WTC11 (cell line): ENCODE results near the gene GYS2. TPM values are rescaled to one million over a fixed set of nuclear protein-coding genes. Genes with fewer than 3 reads are reported as not detected.

Experiments
- ATAC-seq: fragments of 200-7000 bp; cut with Tn5 transposase; 2 replicates; pipeline ENCODE4 v1.10.0; 2021; ENCODE audit warnings: mild to moderate bottlenecking, moderate library complexity
- CTCF ChIA-PET: fragments of 300-600 bp; sonication (Branson Sonifier 250); formaldehyde crosslinking; loops from one replicate; lab custom pipeline; 2021; ENCODE audit warnings: antibody characterized with exemption; lab: Charles Lee
- POLR2A ChIA-PET: fragments of 350-600 bp; sonication (Branson Sonifier 250); formaldehyde crosslinking; loops from one replicate; lab custom pipeline; 2021; ENCODE audit warnings: antibody characterized with exemption; lab: Charles Lee
- DNase-seq: peaks from one replicate; pipeline ENCODE4 v3.0.0; 2021; ENCODE audit warnings: low spot score
- H3K27ac Mint-ChIP-seq: 2 replicates; pipeline ENCODE4 v1.8.0; 2021; ENCODE audit warnings: mixed read lengths
- H3K27me3 Mint-ChIP-seq: 2 replicates; pipeline ENCODE4 v1.8.0; 2021; ENCODE audit warnings: low read depth, mild to moderate bottlenecking, moderate library complexity, mixed read lengths
- H3K36me3 Mint-ChIP-seq: 2 replicates; pipeline ENCODE4 v1.8.0; 2021; ENCODE audit warnings: mixed read lengths
- H3K4me1 Mint-ChIP-seq: 2 replicates; pipeline ENCODE4 v1.8.0; 2022; ENCODE audit warnings: mixed read lengths
- H3K4me3 Mint-ChIP-seq: 2 replicates; pipeline ENCODE4 v1.8.0; 2021; ENCODE audit warnings: mild to moderate bottlenecking, moderate library complexity, mixed read lengths
- H3K9me3 Mint-ChIP-seq: 2 replicates; pipeline ENCODE4 v1.8.0; 2021; ENCODE audit warnings: mixed read lengths
- AFF4 ChIP-seq: sonication (generic); formaldehyde crosslinking; IDR thresholded peaks from 2 replicates; pipeline ENCODE4 v1.8.1; 2023; ENCODE audit warnings: mild to moderate bottlenecking, missing genetic modification reagents, borderline replicate concordance
- ATF2 ChIP-seq: sonication (generic); formaldehyde crosslinking; IDR thresholded peaks from 2 replicates; pipeline ENCODE4 v1.8.1; 2022; ENCODE audit warnings: low read depth, missing genetic modification reagents, borderline replicate concordance
- ATF3 ChIP-seq: sonication (generic); formaldehyde crosslinking; conservative IDR thresholded peaks from 2 replicates; pipeline ENCODE4 v1.8.1; 2022; ENCODE audit warnings: mild to moderate bottlenecking, missing genetic modification reagents
- CREM ChIP-seq: sonication (generic); formaldehyde crosslinking; IDR thresholded peaks from 2 replicates; pipeline ENCODE4 v1.8.1; 2022; ENCODE audit warnings: mild to moderate bottlenecking, missing genetic modification reagents, moderate library complexity
- ELF4 ChIP-seq: sonication (generic); formaldehyde crosslinking; IDR thresholded peaks from 2 replicates; pipeline ENCODE4 v1.8.1; 2022; ENCODE audit warnings: low read depth, mild to moderate bottlenecking, moderate library complexity, missing genetic modification reagents
- FOXP1 ChIP-seq: sonication (generic); formaldehyde crosslinking; IDR thresholded peaks from 2 replicates; pipeline ENCODE4 v1.8.0; 2022; ENCODE audit warnings: missing genetic modification reagents, mild to moderate bottlenecking, moderate library complexity, borderline replicate concordance
- NR1H2 ChIP-seq: sonication (generic); formaldehyde crosslinking; IDR thresholded peaks from 2 replicates; pipeline ENCODE4 v1.9.0; 2021; ENCODE audit warnings: mild to moderate bottlenecking, moderate library complexity, missing genetic modification reagents
- NR2C2 ChIP-seq: sonication (generic); formaldehyde crosslinking; IDR thresholded peaks from 2 replicates; pipeline ENCODE4 v1.8.0; 2022; ENCODE audit warnings: mild to moderate bottlenecking, missing genetic modification reagents
- OVOL2 ChIP-seq: fragments of 250-450 bp; sonication (Bioruptor Pico); IDR thresholded peaks from 2 replicates; pipeline ENCODE4 v1.9.0; 2021; ENCODE audit warnings: mild to moderate bottlenecking, borderline replicate concordance
- PRDM15 ChIP-seq: sonication (generic); formaldehyde crosslinking; IDR thresholded peaks from 2 replicates; pipeline ENCODE4 v1.8.0; 2022; ENCODE audit warnings: missing genetic modification reagents
- PRRX2 ChIP-seq: fragments of 250-450 bp; sonication (Bioruptor Pico); IDR thresholded peaks from 2 replicates; pipeline ENCODE4 v1.8.0; 2021; ENCODE audit warnings: mild to moderate bottlenecking
- RELA ChIP-seq: sonication (generic); formaldehyde crosslinking; IDR thresholded peaks from 2 replicates; pipeline ENCODE4 v1.8.1; 2022; ENCODE audit warnings: missing genetic modification reagents, mild to moderate bottlenecking, borderline replicate concordance
- SMAD4 ChIP-seq: sonication (generic); formaldehyde crosslinking; IDR thresholded peaks from 2 replicates; pipeline ENCODE4 v1.8.0; 2022; ENCODE audit warnings: mild to moderate bottlenecking, missing genetic modification reagents
- SOX15 ChIP-seq: fragments of 250-450 bp; sonication (Bioruptor Pico); IDR thresholded peaks from 2 replicates; pipeline ENCODE4 v1.9.0; 2021; ENCODE audit warnings: mild to moderate bottlenecking
- TCF7 ChIP-seq: sonication (generic); formaldehyde crosslinking; IDR thresholded peaks from 2 replicates; pipeline ENCODE4 v1.8.0; 2022; ENCODE audit warnings: mild to moderate bottlenecking, low read depth, missing genetic modification reagents, moderate library complexity
- TEAD4 ChIP-seq: sonication (generic); formaldehyde crosslinking; IDR thresholded peaks from 2 replicates; pipeline ENCODE4 v1.8.0; 2022; ENCODE audit warnings: mild to moderate bottlenecking, missing genetic modification reagents
- TP53 ChIP-seq: sonication (generic); formaldehyde crosslinking; IDR thresholded peaks from 2 replicates; pipeline ENCODE4 v1.8.1; 2023; ENCODE audit warnings: mild to moderate bottlenecking, missing genetic modification reagents
- USF1 ChIP-seq: sonication (generic); formaldehyde crosslinking; IDR thresholded peaks from 2 replicates; pipeline ENCODE4 v1.8.0; 2022; ENCODE audit warnings: mild to moderate bottlenecking, missing genetic modification reagents
- ZBTB21 ChIP-seq: sonication (generic); formaldehyde crosslinking; IDR thresholded peaks from 2 replicates; pipeline ENCODE4 v1.8.1; 2023; ENCODE audit warnings: mild to moderate bottlenecking, missing genetic modification reagents, borderline replicate concordance
- ZNF219 ChIP-seq: sonication (generic); formaldehyde crosslinking; IDR thresholded peaks from 2 replicates; pipeline ENCODE4 v1.8.0; 2023; ENCODE audit warnings: missing genetic modification reagents, mild to moderate bottlenecking, borderline replicate concordance
- ZNF416 ChIP-seq: fragments of 250-450 bp; sonication (Bioruptor Pico); IDR thresholded peaks from 2 replicates; pipeline ENCODE4 v1.9.0; 2021; ENCODE audit warnings: mild to moderate bottlenecking, inconsistent platforms
- total RNA-seq: library from RNA; stranded (reverse); gene quantifications from 3 replicates; pipeline ENCODE4 v1.2.3, GENCODE V29; 2021

The GYS2 gene
- total RNA-seq, 1 experiment from 2014 or later = not detected

- no peak for TF ChIP-seq PRDM15 (CRISPR knock-in tag)
- no peak for TF ChIP-seq TCF7 (CRISPR knock-in tag)
Measured at GRCh38 chr12:21614506-21614905, 9.9 kb upstream of the GYS2 start (continued).

- no peak overlapping the region for H3K27ac Mint-ChIP-seq
- ATAC-seq = peak; percentile 58; the same call in 1 of the 2 replicates
- DNase-seq = no peak
Measured at GRCh38 chr12:21613931-21614330, 9.3 kb upstream of the GYS2 start.

More at GRCh38 chr12:21613931-21614330, 9.3 kb upstream of the GYS2 start:
- CTCF ChIA-PET = interaction anchor here (1.1 kb wide), 1 partner anchor 9 kb away, joined by 4 read pairs; the partner anchor contains the start of gene GYS2
- Mint-ChIP-seq H3K9me3 (no peaks in the 10 kb centered on the region), H3K4me1 (no peaks in the 10 kb centered on the region), H3K27me3 (no peaks in the 10 kb centered on the region), H3K36me3 (no peaks in the 10 kb centered on the region), H3K4me3 (no peak overlapping the region)
- POLR2A ChIA-PET = interaction anchor here (0.5 kb wide), 1 partner anchor 446 kb away, joined by 4 read pairs; no protein-coding TSS in a partner anchor
- TF ChIP-seq TP53 (no peak), ATF3 (no peak), ELF4 (CRISPR knock-in tag) (no peak), AFF4 (CRISPR knock-in tag) (no peak), TEAD4 (CRISPR knock-in tag) (no peak), OVOL2 (CRISPR knock-in tag) (no peak), ZNF416 (no peak), NR1H2 (CRISPR knock-in tag) (no peak), ZNF219 (CRISPR knock-in tag) (no peak), ATF2 (CRISPR knock-in tag) (no peak), NR2C2 (CRISPR knock-in tag) (no peak), ZBTB21 (CRISPR knock-in tag) (no peak), SMAD4 (no peak), CREM (CRISPR knock-in tag) (no peak), RELA (CRISPR knock-in tag) (no peak), USF1 (no peak), FOXP1 (CRISPR knock-in tag) (no peak), PRRX2 (CRISPR knock-in tag) (no peak), SOX15 (CRISPR knock-in tag) (no peak)
